Brain microvascular endothelial cell (primary cell): ENCODE measurements around the gene AP5S1.
"Not testable (repeated sequence)": the region's sequence is repeated elsewhere in the genome, so short reads cannot be mapped to it uniquely, and the experiment has no call there.

Experiments
- DNase-seq: peaks from one replicate; pipeline ENCODE4 v3.0.0-alpha.2; 2020
- H3K27ac ChIP-seq: fragments of 250-450 bp; sonication (Bioruptor Pico); 2 replicates; pipeline ENCODE4 v1.5.1; 2020; ENCODE audit warnings: mild to moderate bottlenecking, moderate library complexity
- H3K27me3 ChIP-seq: fragments of 250-450 bp; sonication (Bioruptor Pico); replicated peaks from 2 replicates; pipeline ENCODE4 v1.5.1; 2020; ENCODE audit warnings: mild to moderate bottlenecking
- H3K36me3 ChIP-seq: fragments of 250-450 bp; sonication (Bioruptor Pico); replicated peaks from 2 replicates; pipeline ENCODE4 v1.5.1; 2020; ENCODE audit warnings: mild to moderate bottlenecking
- H3K4me3 ChIP-seq: 2 replicates; pipeline ENCODE4 v1.5.1; 2011; ENCODE audit warnings: low read depth, mild to moderate bottlenecking, control low read depth, low read length, moderate library complexity
- CTCF ChIP-seq: IDR thresholded peaks from 2 replicates; pipeline ENCODE4 v1.5.1; 2011; ENCODE audit warnings: low read depth, mild to moderate bottlenecking, moderate library complexity, low read length, control low read depth, inconsistent platforms; ENCODE audit errors: missing control alignments
- in situ Hi-C: cut with HindIII; loops from 2 replicates; pipeline ENCODE4 v1.10.0; 2017; ENCODE audit warnings: low sequenced_read_pairs, low pct_ligation_motif_present

AP5S1 gene

GRCh38 chr20:3839328-3839727 lies 19.0 kb downstream of the AP5S1 start:
- H3K36me3 ChIP-seq, result no peaks in the 10 kb centered on the region
- H3K27ac ChIP-seq, result no peak overlapping the region
- in situ Hi-C loops, result no loop called here
- H3K4me3 ChIP-seq, result no peak overlapping the region
- no peak for TF ChIP-seq CTCF
- no peak for DNase-seq
- H3K27me3 ChIP-seq, result no peaks in the 10 kb centered on the region

- H3K4me3 ChIP-seq, in situ Hi-C loops, H3K27me3 ChIP-seq, H3K36me3 ChIP-seq, H3K27ac ChIP-seq, DNase-seq: not testable (repeated sequence)
Observed at GRCh38 chr20:3840201-3840600, 19.9 kb downstream of the AP5S1 start.

- no peak for TF ChIP-seq CTCF
- H3K27ac ChIP-seq, result no peak overlapping the region
- DNase-seq, result no peak
- no peak overlapping the region for H3K4me3 ChIP-seq
- in situ Hi-C loops, result no loop called here
- H3K27me3 ChIP-seq, result no peaks in the 10 kb centered on the region
- H3K36me3 ChIP-seq, result no peaks in the 10 kb centered on the region
Observed at GRCh38 chr20:3842348-3842930, 22.1 kb downstream of the AP5S1 start.

- in situ Hi-C loops, result no loop called here
- no peak overlapping the region for H3K4me3 ChIP-seq
- H3K27ac ChIP-seq, result peak overlapping the region; percentile 24
- peak; percentile 50 for DNase-seq
- no peaks in the 10 kb centered on the region for H3K27me3 ChIP-seq
- no peaks in the 10 kb centered on the region for H3K36me3 ChIP-seq
- no peak for TF ChIP-seq CTCF
Observed at GRCh38 chr20:3843490-3843889, 23.1 kb downstream of the AP5S1 start.

GRCh38 chr20:3843990-3844619 lies 23.8 kb downstream of the AP5S1 start:
- not testable (repeated sequence) for H3K36me3 ChIP-seq, H3K27ac ChIP-seq, H3K4me3 ChIP-seq

GRCh38 chr20:3846378-3846739 lies 26.0 kb downstream of the AP5S1 start:
- Histone ChIP-seq H3K27ac (peak overlapping the region; percentile 2), H3K27me3 (no peaks in the 10 kb centered on the region), H3K4me3 (peak overlapping the region; percentile 90), H3K36me3 (no peaks in the 10 kb centered on the region)
- in situ Hi-C loops, result no loop called here
- DNase-seq, result no peak
- no peak for TF ChIP-seq CTCF

More at GRCh38 chr20:3843990-3844619, 23.8 kb downstream of the AP5S1 start:
- H3K27me3 ChIP-seq, DNase-seq, in situ Hi-C loops: not testable (repeated sequence)
